RPMI8226 (cell line): ENCODE measurements around the gene GHITM.
"Not testable (repeated sequence)": the region's sequence is repeated elsewhere in the genome, so short reads cannot be mapped to it uniquely, and the experiment has no call there.

Source experiments
- DNase-seq: peaks from one replicate; pipeline ENCODE4 v3.0.0-alpha.2; 2015

GHITM gene, protein sequence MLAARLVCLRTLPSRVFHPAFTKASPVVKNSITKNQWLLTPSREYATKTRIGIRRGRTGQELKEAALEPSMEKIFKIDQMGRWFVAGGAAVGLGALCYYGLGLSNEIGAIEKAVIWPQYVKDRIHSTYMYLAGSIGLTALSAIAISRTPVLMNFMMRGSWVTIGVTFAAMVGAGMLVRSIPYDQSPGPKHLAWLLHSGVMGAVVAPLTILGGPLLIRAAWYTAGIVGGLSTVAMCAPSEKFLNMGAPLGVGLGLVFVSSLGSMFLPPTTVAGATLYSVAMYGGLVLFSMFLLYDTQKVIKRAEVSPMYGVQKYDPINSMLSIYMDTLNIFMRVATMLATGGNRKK

DNA sequence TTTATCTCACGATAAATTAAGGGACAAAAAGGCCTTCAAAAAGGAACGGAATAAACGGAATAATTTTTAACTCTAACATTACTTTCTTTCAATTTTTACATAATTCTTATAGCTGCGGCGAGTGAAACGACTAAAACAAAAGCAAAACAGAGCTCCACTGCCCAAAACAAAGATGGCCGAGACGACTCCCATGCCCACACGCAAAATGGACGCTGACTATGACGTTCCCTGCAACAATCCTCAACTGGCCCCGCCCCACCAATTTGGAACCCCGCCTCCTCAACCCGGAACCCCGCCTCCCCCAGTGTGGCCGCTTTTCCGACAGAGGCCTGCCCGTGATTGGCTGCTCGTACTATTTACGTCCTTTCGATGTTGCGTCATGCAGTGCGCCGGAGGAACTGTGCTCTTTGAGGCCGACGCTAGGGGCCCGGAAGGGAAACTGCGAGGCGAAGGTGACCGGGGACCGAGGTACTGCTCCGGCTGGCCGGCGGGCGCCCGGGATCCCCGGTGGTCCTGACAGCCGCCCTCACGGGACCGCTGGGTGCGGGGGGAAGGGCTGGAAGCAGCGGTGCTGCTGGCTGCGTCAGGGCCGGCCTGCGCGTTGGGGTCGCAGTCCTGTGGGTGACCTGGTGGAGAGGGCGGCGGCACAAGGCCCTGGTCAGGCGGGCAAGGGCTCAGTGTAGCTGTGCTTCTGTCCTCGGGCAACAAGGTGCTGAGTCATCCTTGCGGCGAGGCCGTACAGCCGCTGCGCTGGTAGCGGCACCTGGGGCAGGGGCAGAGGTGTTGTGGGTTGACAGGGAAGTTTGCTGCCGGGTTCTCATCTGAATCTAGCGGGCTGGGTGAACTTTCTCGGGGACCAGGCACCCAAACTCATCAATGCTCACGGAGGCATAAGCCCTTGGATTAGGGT lies at the start of gene GHITM:
TSS of gene GHITM (plus strand) at position 384 of the 910 bp plus-strand sequence. CDS start 1,992 bp downstream, outside the sequence.
- peak; percentile 94 for DNase-seq

DNA sequence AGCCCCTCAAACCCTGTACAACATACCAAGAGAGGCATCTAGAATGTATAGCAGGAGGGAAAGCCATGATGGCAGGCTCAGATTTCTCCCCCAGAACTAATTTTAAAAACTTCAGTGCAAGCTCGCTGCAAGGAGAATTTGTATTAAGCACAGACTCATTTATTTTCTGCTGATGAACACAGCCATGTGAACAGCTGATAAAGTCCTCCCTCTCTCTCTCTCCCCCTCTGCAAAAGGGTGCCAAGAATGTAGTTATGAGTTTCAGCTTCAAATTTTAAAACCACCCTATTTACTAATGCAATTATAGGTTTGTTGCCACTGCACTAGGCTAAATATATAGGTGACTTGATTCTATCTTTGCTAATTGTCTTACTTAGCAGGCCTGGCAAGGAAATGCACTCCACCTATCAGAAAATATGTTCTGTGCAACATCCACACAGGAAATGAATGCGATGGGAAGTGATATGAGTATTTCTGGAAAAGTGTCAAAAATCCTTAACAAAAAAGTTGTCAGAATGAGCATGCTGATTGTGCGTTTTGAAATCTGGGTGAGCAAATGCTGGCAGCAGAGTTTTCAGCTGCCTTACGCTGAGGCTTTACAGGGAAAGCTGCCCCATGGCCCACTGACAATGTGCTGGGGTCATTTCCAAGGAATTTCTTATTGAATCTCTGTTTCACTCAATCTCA lies 43.4 kb upstream of the GHITM start:
- no peak for DNase-seq

DNA sequence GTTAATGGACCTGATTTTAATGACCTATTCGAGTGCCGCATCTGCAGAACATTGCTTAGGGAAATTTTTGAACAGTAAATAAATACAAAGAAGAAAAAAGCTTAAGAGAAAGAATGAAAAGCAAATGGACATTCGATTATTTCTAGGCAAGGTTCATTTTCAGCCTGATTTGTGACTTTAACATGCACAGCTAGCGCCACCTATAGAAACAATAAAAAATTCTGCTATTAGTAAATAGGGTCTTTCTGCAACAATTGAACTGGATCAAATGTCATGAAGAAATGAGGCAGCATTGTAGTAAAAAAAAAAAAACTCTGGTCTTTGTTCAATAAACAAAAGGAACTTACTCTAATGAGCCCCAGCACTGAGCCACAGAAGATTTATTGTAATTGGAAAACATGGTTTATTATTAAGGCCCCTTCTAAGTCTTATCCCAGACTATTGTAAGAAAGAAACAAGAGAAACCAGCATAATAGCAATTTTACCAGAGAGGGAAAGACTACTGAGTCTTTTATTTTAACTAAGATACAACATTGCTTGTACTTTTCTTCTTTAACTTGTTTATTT lies 41.4 kb upstream of the GHITM start:
- no peak for DNase-seq

DNA sequence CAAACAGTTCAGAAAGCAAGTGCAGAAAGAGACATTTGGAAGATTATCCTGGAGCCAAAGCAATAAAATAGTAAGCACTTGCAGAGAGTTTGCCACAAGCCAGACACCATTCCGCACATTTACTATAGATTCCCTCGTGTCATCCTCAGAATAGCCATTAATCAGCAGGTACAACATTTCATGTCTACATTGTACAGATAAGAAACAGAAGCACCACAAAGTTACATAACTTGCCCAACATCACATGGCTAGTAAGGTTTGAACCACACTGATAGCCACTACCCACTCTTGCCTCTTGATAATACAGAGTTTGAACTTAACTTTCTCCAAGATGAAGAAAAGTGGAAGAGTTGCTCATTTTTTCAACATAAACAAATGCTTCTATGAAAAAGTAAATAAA lies 40.6 kb upstream of the GHITM start:
- DNase-seq, result no peak

DNA sequence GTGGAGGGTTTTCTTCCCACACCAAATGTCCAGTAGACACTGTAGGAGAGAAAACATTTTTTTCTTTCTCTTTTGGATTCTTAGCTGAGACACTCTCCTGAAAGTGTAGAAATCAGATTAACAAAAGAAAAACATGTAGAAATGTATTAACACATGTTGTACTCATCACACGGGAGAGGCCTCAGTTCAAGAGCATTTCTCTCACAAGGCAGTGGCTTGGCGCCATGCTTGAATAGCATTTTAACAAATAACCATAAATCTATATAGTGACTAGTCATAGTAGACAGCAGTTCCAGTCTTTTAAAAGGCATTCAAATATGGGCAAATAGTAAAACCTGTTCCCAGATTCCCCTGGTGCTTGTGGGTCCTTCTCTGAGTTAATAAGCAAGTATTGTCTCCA lies 38.3 kb upstream of the GHITM start:
- no peak for DNase-seq

DNA sequence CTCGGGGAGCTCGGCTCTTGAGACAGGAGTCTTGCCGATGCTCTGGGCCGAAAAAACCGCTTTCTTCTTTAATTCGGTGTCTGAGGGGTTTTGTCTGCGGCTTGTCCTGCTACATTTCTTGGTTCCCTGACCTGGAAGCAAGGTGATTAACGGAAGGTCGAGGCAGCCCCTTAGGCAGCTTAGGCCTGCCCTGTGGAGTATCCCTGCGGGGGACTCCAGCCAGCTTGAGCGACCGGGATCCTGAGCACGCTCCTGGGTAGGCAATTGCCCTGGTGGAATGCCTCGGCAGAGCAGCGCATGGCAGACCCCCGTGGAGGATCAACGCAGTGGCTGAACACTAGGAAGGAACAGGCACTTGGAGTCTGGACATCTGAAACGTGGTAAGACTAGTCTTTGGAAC lies 30.5 kb upstream of the GHITM start:
- DNase-seq, result no peak

DNA sequence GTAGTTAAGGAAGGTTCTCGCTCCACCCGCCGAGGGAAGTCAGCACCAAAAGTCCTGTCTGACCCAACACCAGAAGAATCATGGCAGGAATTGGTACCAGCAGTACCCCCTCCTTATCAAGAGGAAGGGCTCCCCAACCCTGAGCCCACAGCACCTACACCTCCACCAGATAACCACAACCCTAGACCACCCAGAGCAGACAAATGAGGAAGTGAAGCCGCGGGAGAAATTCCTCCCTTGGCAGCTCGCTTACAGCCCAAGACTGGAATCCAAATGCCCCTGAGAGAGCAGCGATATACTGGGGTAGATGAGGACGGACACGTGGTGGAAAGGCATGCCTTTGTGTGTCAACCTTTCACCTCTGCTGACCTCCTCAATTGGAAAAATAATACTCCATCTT lies 29.5 kb upstream of the GHITM start:
- not testable (repeated sequence) for DNase-seq

DNA sequence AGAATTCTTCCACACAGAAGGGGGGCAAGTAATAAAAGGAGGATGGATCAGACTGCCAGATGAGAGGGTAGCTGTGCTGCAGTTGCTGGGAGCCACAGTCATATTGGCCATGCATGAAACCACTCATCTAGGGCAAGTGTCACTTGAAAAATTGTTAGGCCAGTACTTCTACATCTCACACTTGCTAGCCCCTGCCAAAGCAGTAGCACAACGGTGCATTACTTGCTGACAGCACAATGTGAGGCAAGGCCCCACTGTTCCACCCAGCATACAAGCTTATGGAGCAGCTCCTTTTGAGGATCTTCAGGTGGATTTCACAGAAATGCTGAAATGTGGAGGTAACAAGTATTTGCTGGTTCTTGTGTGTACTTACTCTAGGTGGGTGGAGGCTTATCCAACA lies 25.8 kb upstream of the GHITM start:
- DNase-seq, result not testable (repeated sequence)

DNA sequence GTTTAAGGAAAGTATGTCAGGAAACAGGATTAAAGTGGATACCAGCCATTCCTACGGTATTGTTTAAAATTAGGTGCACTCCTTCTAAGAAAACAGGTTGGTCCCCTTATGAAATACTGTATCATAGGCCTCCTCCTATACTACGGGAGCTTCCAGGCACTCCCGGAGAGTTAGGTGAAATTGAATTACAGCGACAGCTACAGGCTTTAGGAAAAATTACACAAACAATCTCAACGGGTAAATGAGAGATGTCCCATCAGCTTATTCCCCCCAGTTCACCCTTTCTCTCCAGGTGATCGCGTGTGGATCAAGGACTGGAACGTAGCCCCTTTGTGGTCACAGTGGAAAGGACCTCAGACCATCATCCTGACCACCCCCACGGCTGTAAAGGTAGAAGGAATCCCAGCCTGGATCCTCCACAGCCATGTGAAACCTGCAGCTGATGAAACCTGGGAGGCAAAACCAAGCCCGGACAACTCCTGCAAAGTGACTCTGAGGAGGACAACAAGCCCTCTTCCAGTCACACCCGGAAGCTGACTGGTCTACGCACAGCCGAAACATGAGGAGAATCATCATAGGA lies 25.1 kb upstream of the GHITM start:
- DNase-seq, result no peak

DNA sequence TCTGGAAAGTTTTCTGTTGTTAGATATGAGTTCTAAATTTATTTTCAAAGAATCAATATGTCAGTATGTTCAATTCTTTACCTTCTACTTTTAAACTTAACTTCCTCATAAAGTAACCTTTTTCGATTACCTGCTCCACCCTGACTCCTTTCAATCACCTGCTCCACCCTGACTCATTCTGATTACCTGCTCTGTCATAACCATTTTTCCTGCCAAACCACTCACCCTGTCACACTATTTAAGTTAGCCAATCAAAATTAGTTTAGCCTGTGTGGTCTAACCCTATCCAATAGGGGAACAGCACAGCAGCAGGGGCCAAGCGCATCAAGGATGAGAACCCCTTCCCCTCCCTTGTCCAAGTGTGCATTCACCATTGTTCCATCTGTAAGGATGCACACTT lies 22.1 kb upstream of the GHITM start:
- DNase-seq, result not testable (repeated sequence)

DNA sequence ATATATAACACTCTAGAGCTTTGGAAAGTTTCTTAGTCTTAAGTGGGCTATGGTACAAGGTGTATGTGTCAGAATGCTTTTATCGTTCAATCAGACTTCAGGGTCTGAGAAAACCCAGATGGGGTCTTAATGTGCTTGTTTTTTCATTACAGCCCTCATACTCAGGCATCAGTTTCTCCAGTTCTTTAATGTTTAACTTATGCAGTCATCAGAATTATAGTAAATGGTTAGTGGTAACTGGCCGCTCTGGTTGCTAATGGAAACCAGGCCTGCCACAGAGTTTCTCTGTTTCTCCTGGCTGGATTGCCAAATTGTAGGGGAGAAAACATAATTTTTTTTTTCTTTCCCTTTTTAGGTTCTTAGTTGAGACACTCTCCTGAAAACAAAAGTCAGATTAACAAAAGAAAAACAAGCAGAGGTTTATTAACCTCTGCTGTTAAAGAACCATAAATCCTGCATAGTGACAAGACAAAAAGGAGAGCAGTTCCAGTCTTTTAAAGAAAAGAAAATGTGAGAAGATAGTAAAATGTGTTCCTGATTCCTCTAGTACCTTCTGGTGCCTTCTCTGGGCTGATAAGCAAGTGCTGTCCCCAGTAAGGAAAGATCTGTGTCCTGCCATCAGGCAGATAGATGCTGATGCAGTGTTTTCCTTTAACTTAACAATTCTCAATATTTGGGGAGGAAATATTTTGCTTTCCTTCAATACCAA lies 21.5 kb upstream of the GHITM start:
- DNase-seq, result no peak

DNA sequence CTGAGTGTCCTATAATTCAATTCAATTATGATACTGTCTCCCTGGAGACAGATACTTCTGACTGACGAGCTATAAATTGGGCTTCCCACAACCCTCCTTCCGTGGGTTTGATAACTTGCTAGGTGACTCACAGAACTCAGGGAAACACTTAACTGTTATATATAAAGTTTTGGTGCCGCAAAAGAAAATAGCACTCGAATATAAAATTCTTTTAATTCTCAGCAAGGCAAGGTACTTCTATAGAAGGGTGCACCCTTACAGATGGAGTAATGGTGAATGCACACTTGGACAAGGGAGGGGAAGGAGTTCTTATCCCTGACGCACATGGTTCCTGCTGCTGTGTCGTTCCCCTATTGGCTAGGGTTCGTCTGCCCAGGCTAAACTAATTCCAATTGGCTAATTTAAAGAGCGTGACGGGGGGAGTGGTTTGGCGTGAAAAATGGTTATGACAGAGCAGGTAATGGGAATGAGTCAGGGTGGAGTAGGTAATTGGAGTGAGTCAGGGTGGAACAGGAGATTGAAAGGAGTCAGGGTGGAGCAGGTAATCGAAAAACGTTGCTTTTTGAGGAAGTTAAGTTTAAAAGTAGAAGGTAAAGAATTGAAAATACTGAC lies 20.8 kb upstream of the GHITM start:
- DNase-seq, result no peak

DNA sequence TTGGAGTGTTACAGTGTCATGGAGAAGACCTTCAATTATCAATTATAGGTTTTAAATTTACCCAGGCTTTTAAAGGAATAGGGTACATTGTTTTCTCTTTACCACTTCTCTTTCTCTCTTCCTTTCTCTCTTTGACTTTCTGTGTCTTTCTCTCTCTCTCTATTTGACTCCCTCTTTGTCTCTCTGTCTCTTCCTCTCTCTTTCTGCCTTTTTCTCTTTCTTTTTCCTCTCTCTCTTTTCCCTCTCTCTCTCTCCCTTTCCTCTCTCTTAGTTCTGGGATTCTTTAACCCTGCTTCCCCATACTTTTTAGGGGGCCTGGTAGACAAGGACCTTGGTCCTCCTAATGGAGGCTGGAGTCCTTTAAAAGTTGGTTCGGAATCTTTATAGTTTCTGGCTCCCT lies 15.9 kb upstream of the GHITM start:
- no peak for DNase-seq

DNA sequence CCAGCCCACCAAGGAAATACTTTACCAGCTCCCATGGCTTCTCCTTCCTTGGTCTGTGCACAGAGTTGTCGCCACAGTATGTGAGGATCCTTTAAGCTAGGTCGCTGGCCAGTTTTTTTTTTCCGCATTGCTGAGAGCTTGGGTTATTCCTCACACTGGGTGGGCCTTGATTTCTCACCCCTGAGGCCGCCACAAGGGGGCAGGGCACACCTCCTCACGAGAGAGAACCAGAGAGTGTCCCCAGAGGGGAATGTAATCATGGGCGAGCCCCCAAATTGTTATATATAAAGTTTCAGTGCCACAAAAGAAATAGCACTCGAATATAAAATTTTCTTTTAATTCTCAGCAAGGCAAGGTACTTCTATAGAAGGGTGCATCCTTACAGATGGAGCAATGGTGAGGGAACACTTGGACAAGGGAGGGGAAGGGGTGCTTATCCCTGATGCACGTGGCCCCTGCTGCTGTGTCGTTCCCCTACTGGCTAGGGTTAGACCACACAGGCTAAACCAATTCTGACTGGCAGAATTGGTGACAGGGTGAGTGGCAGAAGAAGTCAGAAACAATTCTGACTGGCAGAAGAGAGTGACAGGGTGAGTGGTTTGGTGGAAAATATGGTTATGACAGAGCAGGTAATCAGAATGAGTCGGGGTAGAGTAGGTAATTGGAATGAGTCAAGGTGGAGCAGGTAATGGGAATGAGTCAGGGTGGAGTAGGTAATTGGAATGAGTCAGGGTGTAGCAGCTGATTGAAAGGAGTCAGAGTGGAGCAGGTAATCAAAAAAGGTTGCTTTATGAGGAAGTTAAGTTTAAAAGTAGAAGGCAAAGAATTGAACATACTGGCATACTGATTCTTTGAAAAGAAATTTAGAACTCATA lies 13.2 kb upstream of the GHITM start:
- not testable (repeated sequence) for DNase-seq

DNA sequence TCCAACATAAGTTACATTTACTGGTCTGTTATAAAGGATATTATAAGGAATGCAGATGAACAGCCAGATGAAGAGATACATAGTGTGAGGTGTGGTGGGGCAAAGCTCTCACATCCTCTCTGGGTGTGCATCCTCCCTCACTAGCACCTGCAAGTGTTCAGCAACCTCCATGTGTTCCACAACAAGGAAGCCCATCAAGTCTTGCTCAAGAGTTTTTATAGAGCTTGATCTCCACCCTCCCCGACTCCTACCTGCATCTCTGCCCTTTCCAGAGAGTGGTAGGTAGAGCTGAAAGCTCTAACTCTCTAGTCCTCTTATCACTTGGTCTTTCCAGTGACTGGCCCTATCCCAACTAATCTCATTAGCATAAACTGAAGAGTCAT lies 12.5 kb upstream of the GHITM start:
- DNase-seq, result no peak

DNA sequence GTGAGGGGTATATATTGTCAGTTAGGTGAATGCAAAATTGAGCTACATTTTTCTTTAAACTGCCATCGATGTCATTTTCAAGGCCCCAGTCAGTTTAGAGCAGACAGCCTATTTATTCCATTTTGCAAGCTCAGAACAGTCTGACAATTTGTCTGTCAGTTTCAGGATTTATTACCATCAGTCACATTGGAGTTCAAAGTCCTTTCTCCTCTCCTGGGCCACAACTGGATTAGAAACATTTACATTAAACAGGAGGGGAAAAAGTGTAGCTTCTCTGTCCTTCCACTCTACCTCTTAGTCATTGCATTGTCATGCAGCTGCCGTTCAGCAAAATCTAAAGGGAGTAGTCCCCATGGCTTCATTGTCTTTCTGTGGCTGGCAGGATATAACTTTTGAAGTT lies 3.5 kb upstream of the GHITM start:
- DNase-seq, result no peak

DNA sequence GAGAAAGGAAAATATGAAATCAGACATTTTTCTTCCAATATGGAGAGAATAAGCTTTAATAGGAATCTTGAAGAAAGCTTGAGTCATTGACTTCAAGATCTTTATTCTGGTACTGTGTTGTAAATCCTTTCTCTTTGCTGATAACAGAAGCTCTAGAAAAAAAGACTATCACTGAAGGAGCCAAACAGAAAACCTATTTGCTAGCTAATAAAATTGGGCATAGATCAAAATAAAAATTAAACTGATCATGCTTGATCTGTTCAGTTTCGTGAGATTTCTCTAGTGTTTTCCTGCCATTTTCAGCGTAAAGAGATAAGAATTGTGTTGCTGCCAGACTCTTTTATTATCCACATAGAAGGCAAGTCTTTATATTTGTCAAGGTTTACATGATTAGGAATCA lies 1.5 kb upstream of the GHITM start:
- no peak for DNase-seq

DNA sequence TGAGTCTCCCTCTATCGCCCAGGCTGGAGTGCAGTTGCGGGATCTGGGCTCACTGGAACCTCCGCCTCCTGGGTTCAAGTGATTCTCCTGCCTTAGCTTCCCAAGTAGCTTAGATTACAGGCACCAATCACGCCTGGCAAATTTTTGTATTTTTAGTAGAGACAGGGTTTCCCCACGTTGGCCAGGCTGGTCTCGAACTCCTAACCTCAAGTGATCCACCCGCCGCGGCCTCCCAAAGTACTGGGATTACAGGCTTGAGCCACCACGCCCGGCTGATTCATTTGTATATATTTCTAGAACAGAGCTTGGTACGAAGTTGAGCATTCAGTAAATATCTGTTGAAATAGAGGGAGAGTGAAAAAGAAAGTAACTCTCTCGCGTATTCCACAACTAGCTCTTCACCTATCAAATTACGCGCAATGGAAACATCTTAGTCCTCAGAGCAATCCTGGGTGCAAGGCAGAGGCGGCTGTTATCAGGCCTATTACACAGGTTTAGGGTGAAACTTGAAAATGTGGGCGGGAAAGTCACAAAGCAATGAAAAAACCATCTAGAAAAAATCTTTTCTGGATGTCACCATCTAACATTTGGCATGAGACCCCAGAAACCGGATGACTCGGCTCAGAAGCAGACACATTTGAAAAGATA lies 707 bp upstream of the GHITM start:
- no peak for DNase-seq

DNA sequence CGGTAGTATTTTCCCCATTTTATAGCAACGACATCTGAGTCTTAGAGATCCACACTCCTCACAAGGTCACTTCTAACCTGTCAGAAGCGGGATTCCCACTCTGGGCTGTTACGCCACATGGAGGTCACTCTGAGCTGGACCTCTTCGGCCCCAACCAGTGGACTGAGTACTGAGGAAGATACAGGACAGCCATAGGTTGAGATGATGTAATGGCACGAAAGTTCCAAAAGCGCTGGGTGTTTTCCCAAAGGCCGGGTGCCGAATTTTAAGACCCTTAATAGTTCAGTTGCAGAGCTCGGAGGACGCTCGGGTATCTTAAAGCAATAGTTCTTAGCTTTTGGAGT lies 699 bp downstream of the GHITM start:
- DNase-seq, result peak; percentile 4

DNA sequence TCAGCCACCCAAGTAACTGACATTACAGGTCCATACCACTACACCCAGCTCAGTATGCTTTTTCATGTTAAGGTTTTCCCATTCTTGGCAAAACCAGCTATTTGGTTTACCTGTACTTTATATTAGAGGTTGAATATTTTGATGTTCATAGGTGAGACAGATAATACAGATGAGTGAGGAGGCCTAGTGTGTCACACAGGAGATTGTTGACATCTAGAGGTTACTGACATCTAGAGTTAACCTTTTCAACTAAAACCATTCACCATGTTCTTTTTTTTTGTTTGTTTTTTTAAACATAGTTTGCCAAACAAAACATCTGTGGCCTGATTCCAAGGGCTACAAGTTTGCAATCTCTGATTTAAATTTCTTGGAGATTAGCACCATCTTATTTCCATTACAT lies 8.0 kb downstream of the GHITM start:
- DNase-seq, result no peak
